HepG2 (cell line): ENCODE results near the gene TNFAIP8L2. TPM values are rescaled to one million over a fixed set of nuclear protein-coding genes. Genes with fewer than 3 reads are reported as not detected.

Experiments
- ARNTL ChIP-seq: sonication (generic); formaldehyde crosslinking; IDR thresholded peaks from 2 replicates; pipeline ENCODE4 v1.4.0; 2020; ENCODE audit warnings: mild to moderate bottlenecking, missing genetic modification reagents
- FOXA1 ChIP-seq, 2 experiments: fragments of 450-650 bp in 1 of 2; sonication (generic) in 1 of 2; formaldehyde crosslinking in 1 of 2; IDR thresholded peaks; 2 replicates each; pipeline versions ENCODE4 v1.4.0 to v1.6.1; 2016 to 2020; ENCODE audit warnings: missing genetic modification reagents in 1 of 2
- FOXA3 ChIP-seq: IDR thresholded peaks from 2 replicates; pipeline ENCODE4 v1.6.1; 2016; ENCODE audit warnings: missing genetic modification reagents, missing compliant biosample characterization
- HDAC1 ChIP-seq: sonication (generic); formaldehyde crosslinking; IDR thresholded peaks from 2 replicates; pipeline ENCODE4 v1.5.1; 2020; ENCODE audit warnings: mild to moderate bottlenecking, missing genetic modification reagents
- HNF4A ChIP-seq: sonication (generic); formaldehyde crosslinking; IDR thresholded peaks from 2 replicates; pipeline ENCODE4 v1.4.0; 2020; ENCODE audit warnings: missing genetic modification reagents
- HOXA3 ChIP-seq: sonication (generic); formaldehyde crosslinking; IDR thresholded peaks from 2 replicates; pipeline ENCODE4 v1.5.0; 2020; ENCODE audit warnings: missing genetic modification reagents
- MAFK ChIP-seq, 2 experiments: IDR thresholded peaks in 1 of 2; conservative IDR thresholded peaks in 1 of 2; 2 replicates each; pipeline ENCODE4 v1.6.1; 2011; ENCODE audit warnings: improper control_type of control experiment in 2 of 2, low read length in 2 of 2
- RXRB ChIP-seq: IDR thresholded peaks from 2 replicates; pipeline ENCODE4 v1.6.1; 2016; ENCODE audit warnings: borderline replicate concordance, missing genetic modification reagents, missing compliant biosample characterization
- STAG1 ChIP-seq: sonication (generic); formaldehyde crosslinking; IDR thresholded peaks from 2 replicates; pipeline ENCODE4 v1.4.0; 2020; ENCODE audit warnings: missing genetic modification reagents
- YEATS2 ChIP-seq: sonication (generic); formaldehyde crosslinking; IDR thresholded peaks from 2 replicates; pipeline ENCODE4 v1.4.0; 2020; ENCODE audit warnings: missing genetic modification reagents, borderline replicate concordance
- YY1 ChIP-seq: IDR thresholded peaks from 2 replicates; pipeline ENCODE4 v1.6.1; 2011; ENCODE audit warnings: low read length, low read depth, moderate library complexity, mild to moderate bottlenecking; ENCODE audit not compliant: insufficient read depth, insufficient replicate concordance
- ZBTB20 ChIP-seq: sonication (generic); formaldehyde crosslinking; IDR thresholded peaks from 2 replicates; pipeline ENCODE4 v1.8.1; 2023; ENCODE audit warnings: missing genetic modification reagents, low read depth, mild to moderate bottlenecking, borderline replicate concordance
- ZBTB21 ChIP-seq: sonication (generic); formaldehyde crosslinking; IDR thresholded peaks from 2 replicates; pipeline ENCODE4 v1.4.0; 2020; ENCODE audit warnings: missing genetic modification reagents
- ZNF746 ChIP-seq: sonication (generic); formaldehyde crosslinking; IDR thresholded peaks from 2 replicates; pipeline ENCODE4 v1.8.0; 2022; ENCODE audit warnings: mild to moderate bottlenecking, missing genetic modification reagents
- polyA plus RNA-seq, 8 experiments: library from polyadenylated mRNA; depleted of rRNA in 3 of 8; stranded (reverse) in 7 of 8; unstranded in 1 of 8; fragments of >200 nt; fragmentation: Illumina TruSeq in 4 of 8; extraction: Trizol in 4 of 8; gene quantifications; 2 replicates each; pipeline versions ENCODE4 v1.2.1 to v1.2.3, GENCODE V29; 2011 to 2016; ENCODE audit warnings: low read depth in 4 of 8, missing spikeins in 1 of 8, mixed read lengths in 1 of 8; ENCODE audit not compliant: insufficient read depth in 1 of 8
- total RNA-seq, 5 experiments: library from RNA; depleted of rRNA; stranded (reverse); fragments of >200 nt; fragmentation: Illumina TruSeq; extraction: Trizol; gene quantifications; 2 replicates each; pipeline ENCODE4 v1.2.3, GENCODE V29; 2016; ENCODE audit warnings: low read depth in 1 of 5
- TF ChIP-seq, protein P1 (sequence below): sonication (generic); formaldehyde crosslinking; IDR thresholded peaks from 2 replicates; pipeline ENCODE4 v1.4.0; 2020; ENCODE audit warnings: missing genetic modification reagents, borderline replicate concordance
- TF ChIP-seq, protein P2 (sequence below): sonication (generic); formaldehyde crosslinking; IDR thresholded peaks from 2 replicates; pipeline ENCODE4 v1.4.0; 2020; ENCODE audit warnings: missing genetic modification reagents
- TF ChIP-seq, protein P3 (sequence below): sonication (generic); formaldehyde crosslinking; conservative IDR thresholded peaks from 2 replicates; pipeline ENCODE4 v1.4.0; 2020; ENCODE audit warnings: mild to moderate bottlenecking, missing genetic modification reagents, moderate library complexity
- TF ChIP-seq, protein P4 (sequence below): sonication (generic); formaldehyde crosslinking; conservative IDR thresholded peaks from 2 replicates; pipeline ENCODE4 v1.8.0; 2022; ENCODE audit warnings: mild to moderate bottlenecking, moderate library complexity, missing genetic modification reagents

Gene TNFAIP8L2
- total and polyA plus RNA-seq, 2 of the 13 experiments (the other 11 are each of a cell fraction or from before 2014, with no cell fraction given): not detected

DNA sequence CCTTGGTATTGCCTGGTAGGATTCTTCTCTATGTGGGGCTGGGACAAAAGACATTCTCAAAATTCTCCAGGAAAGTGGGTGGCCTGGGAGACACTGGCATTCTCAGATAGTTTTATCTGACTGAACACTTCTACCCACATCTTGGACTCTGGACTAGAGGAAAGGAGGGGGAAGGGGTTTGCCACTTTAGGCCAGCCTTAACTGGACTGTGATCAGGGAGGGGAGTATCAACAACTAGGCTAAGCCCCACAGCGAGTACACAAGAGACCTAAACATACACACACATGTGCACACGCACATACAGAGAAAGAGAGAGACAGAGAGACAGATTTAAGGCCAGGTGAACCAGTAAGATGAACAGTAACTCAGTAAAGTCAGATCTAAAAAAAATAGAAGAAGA, 8.8 kb upstream of the TNFAIP8L2 start (continued):
- TF ChIP-seq, protein P1, sequence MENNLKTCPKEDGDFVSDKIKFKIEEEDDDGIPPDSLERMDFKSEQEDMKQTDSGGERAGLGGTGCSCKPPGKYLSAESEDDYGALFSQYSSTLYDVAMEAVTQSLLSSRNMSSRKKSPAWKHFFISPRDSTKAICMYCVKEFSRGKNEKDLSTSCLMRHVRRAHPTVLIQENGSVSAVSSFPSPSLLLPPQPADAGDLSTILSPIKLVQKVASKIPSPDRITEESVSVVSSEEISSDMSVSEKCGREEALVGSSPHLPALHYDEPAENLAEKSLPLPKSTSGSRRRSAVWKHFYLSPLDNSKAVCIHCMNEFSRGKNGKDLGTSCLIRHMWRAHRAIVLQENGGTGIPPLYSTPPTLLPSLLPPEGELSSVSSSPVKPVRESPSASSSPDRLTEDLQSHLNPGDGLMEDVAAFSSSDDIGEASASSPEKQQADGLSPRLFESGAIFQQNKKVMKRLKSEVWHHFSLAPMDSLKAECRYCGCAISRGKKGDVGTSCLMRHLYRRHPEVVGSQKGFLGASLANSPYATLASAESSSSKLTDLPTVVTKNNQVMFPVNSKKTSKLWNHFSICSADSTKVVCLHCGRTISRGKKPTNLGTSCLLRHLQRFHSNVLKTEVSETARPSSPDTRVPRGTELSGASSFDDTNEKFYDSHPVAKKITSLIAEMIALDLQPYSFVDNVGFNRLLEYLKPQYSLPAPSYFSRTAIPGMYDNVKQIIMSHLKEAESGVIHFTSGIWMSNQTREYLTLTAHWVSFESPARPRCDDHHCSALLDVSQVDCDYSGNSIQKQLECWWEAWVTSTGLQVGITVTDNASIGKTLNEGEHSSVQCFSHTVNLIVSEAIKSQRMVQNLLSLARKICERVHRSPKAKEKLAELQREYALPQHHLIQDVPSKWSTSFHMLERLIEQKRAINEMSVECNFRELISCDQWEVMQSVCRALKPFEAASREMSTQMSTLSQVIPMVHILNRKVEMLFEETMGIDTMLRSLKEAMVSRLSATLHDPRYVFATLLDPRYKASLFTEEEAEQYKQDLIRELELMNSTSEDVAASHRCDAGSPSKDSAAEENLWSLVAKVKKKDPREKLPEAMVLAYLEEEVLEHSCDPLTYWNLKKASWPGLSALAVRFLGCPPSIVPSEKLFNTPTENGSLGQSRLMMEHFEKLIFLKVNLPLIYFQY: no peak
- no peak for TF ChIP-seq YY1
- no peak; the same call in 1 of the 2 replicates for TF ChIP-seq ZBTB20 (CRISPR knock-in tag)
- peak; percentile 24; the same call in 1 of the 2 replicates for TF ChIP-seq RXRB (CRISPR knock-in tag)
- TF ChIP-seq, protein P2, sequence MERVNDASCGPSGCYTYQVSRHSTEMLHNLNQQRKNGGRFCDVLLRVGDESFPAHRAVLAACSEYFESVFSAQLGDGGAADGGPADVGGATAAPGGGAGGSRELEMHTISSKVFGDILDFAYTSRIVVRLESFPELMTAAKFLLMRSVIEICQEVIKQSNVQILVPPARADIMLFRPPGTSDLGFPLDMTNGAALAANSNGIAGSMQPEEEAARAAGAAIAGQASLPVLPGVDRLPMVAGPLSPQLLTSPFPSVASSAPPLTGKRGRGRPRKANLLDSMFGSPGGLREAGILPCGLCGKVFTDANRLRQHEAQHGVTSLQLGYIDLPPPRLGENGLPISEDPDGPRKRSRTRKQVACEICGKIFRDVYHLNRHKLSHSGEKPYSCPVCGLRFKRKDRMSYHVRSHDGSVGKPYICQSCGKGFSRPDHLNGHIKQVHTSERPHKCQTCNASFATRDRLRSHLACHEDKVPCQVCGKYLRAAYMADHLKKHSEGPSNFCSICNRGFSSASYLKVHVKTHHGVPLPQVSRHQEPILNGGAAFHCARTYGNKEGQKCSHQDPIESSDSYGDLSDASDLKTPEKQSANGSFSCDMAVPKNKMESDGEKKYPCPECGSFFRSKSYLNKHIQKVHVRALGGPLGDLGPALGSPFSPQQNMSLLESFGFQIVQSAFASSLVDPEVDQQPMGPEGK: peak; percentile 36
- TF ChIP-seq, protein P3, sequence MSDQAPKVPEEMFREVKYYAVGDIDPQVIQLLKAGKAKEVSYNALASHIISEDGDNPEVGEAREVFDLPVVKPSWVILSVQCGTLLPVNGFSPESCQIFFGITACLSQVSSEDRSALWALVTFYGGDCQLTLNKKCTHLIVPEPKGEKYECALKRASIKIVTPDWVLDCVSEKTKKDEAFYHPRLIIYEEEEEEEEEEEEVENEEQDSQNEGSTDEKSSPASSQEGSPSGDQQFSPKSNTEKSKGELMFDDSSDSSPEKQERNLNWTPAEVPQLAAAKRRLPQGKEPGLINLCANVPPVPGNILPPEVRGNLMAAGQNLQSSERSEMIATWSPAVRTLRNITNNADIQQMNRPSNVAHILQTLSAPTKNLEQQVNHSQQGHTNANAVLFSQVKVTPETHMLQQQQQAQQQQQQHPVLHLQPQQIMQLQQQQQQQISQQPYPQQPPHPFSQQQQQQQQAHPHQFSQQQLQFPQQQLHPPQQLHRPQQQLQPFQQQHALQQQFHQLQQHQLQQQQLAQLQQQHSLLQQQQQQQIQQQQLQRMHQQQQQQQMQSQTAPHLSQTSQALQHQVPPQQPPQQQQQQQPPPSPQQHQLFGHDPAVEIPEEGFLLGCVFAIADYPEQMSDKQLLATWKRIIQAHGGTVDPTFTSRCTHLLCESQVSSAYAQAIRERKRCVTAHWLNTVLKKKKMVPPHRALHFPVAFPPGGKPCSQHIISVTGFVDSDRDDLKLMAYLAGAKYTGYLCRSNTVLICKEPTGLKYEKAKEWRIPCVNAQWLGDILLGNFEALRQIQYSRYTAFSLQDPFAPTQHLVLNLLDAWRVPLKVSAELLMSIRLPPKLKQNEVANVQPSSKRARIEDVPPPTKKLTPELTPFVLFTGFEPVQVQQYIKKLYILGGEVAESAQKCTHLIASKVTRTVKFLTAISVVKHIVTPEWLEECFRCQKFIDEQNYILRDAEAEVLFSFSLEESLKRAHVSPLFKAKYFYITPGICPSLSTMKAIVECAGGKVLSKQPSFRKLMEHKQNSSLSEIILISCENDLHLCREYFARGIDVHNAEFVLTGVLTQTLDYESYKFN (CRISPR knock-in tag): peak; percentile 77
- TF ChIP-seq, protein P4, sequence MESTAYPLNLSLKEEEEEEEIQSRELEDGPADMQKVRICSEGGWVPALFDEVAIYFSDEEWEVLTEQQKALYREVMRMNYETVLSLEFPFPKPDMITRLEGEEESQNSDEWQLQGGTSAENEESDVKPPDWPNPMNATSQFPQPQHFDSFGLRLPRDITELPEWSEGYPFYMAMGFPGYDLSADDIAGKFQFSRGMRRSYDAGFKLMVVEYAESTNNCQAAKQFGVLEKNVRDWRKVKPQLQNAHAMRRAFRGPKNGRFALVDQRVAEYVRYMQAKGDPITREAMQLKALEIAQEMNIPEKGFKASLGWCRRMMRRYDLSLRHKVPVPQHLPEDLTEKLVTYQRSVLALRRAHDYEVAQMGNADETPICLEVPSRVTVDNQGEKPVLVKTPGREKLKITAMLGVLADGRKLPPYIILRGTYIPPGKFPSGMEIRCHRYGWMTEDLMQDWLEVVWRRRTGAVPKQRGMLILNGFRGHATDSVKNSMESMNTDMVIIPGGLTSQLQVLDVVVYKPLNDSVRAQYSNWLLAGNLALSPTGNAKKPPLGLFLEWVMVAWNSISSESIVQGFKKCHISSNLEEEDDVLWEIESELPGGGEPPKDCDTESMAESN (CRISPR knock-in tag): 0 out of 2 replicates have a peak, but pooled peaks have one; percentile 11
- TF ChIP-seq FOXA1 (IDR thresholded peaks at IDR 0.05): no peak
- peak; percentile 67 for TF ChIP-seq FOXA1 (CRISPR knock-in tag; IDR thresholded peaks at IDR 0.05)
- TF ChIP-seq ARNTL (CRISPR knock-in tag): 0 out of 2 replicates have a peak, but pooled peaks have one; percentile 24
- TF ChIP-seq HNF4A (CRISPR knock-in tag): peak; percentile 92
- TF ChIP-seq HDAC1 (CRISPR knock-in tag): 0 out of 2 replicates have a peak, but pooled peaks have one; percentile 46
- peak in 1 of 2 experiments; percentile 67; a peak in 1 of 4 replicates for TF ChIP-seq MAFK (conservative IDR thresholded peaks at IDR 0.05 in 1 of 2, IDR thresholded peaks at IDR 0.05 in 1 of 2; ENCODE audit: low read length in 2 of 2)
- peak; percentile 23; the same call in 1 of the 2 replicates for TF ChIP-seq HOXA3 (CRISPR knock-in tag)
- no peak for TF ChIP-seq STAG1 (CRISPR knock-in tag)
- no peak for TF ChIP-seq ZBTB21
- no peak for TF ChIP-seq ZNF746 (CRISPR knock-in tag)
- peak; percentile 65 for TF ChIP-seq FOXA3
- no peak for TF ChIP-seq YEATS2 (CRISPR knock-in tag)
